GM19043 (cell line): ENCODE data around the gene PIN1.

Experiments
- ATAC-seq: cut with Tn5 transposase; IDR thresholded peaks from one replicate; pipeline ENCODE4 v1.9.1; 2021; ENCODE audit warnings: low read depth; ENCODE audit not compliant: unreplicated experiment

Gene PIN1

GRCh38 chr19:9850235-9850959, 15.3 kb downstream of the PIN1 start:
- ATAC-seq = no peak

- no peak for ATAC-seq
These were observed 19.2 kb downstream of the PIN1 start for GRCh38 chr19:9854282-9854846.

- ATAC-seq = no peak
These were observed 21.5 kb downstream of the PIN1 start for GRCh38 chr19:9856609-9857008.

GRCh38 chr19:9857076-9857721, 22.1 kb downstream of the PIN1 start:
- ATAC-seq = no peak

- no peak for ATAC-seq
These were observed 23.0 kb downstream of the PIN1 start for GRCh38 chr19:9857920-9858746.

GRCh38 chr19:9858766-9859165, 23.6 kb downstream of the PIN1 start:
- ATAC-seq = no peak

GRCh38 chr19:9860407-9860806, 25.3 kb downstream of the PIN1 start:
- ATAC-seq = no peak

GRCh38 chr19:9861503-9861902, 26.4 kb downstream of the PIN1 start:
- ATAC-seq = no peak

- ATAC-seq = no peak
These were observed 27.8 kb downstream of the PIN1 start for GRCh38 chr19:9862938-9863337.

- ATAC-seq = no peak
These were observed 28.6 kb downstream of the PIN1 start for GRCh38 chr19:9863759-9864158.

- no peak for ATAC-seq
These were observed 30.8 kb downstream of the PIN1 start for GRCh38 chr19:9865732-9866501.

GRCh38 chr19:9868983-9869617, 34.0 kb downstream of the PIN1 start:
- no peak for ATAC-seq

GRCh38 chr19:9871626-9872338, 36.7 kb downstream of the PIN1 start:
- ATAC-seq = no peak

GRCh38 chr19:9872618-9873242, 37.6 kb downstream of the PIN1 start:
- no peak for ATAC-seq

- ATAC-seq = no peak
These were observed 40.0 kb downstream of the PIN1 start for GRCh38 chr19:9875031-9875627.

GRCh38 chr19:9875796-9876195, 40.7 kb downstream of the PIN1 start:
- ATAC-seq = no peak

GRCh38 chr19:9877780-9878510, 42.8 kb downstream of the PIN1 start:
- no peak for ATAC-seq
